SK-N-MC (cell line): ENCODE measurements around the gene ADCY5.

ENCODE experiments used
- EZH2 ChIP-seq: fragments of 200-600 bp; sonication (generic); IDR thresholded peaks from one replicate; pipeline ENCODE4 v1.6.1; 2017; ENCODE audit warnings: antibody characterized with exemption
- FOXP2 ChIP-seq: optimal IDR thresholded peaks from 2 replicates; pipeline ENCODE3; 2011; ENCODE audit warnings: mild to moderate bottlenecking, moderate library complexity; ENCODE audit not compliant: insufficient read depth; ENCODE audit errors: extremely low read length, control extremely low read depth

DNA sequence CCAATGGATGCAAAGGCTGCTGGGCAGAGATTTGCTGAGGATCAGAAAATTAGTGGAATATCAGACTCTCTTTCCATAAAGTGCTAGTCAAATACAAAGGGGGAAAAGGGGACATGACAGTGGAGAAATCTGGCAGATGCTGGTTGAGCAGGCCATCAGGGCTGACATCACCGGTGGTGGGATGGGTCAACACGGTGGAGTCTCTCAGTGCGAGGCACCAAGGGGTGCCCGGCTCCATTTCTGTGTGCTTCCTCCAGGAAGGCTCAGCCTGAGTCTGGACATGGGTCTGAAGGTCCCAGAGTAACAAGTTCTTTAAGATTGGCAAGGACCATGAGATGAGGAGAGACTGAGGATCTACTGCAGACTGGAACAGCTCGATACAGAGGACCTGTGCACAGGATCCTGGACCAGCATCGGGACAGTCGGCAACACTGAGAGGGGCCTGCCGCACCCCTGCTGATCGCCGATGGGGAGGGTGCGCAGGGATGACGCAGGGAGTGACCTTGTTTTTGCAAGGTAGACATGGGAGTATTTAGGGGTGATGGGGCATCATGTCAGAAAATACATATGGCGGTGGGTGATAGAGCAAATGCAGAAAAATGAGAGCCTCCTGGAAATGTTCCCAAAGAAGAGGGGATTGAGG lies 154.5 kb downstream of the ADCY5 start:
- TF ChIP-seq EZH2, result no peak
- TF ChIP-seq FOXP2, result no peak
